Measurements from ENCODE around the gene RAPGEFL1.

GRCh38 chr17:40244255-40244654 is 67.0 kb downstream of the RAPGEFL1 start:
- TF ChIP-seq POLR2A (IDR thresholded peaks at IDR 0.05; ENCODE audit: low read depth, low read length) = no peak
- no peak for TF ChIP-seq CTCF (IDR thresholded peaks at IDR 0.05; ENCODE audit: extremely low read depth in 1 of 2, insufficient read depth in 1 of 2, low read depth in 1 of 2, low read length in 2 of 2)
- TF ChIP-seq MAX (IDR thresholded peaks at IDR 0.05; ENCODE audit: insufficient read depth, insufficient read length) = no peak
- TF ChIP-seq EZH2 (IDR thresholded peaks at IDR 0.05; ENCODE audit: borderline replicate concordance, low read depth, low read length, severe bottlenecking) = no peak

All from endothelial cell of umbilical vein (primary cell).